ENCODE data around the gene LRRC3.

LRRC3 gene

DNA sequence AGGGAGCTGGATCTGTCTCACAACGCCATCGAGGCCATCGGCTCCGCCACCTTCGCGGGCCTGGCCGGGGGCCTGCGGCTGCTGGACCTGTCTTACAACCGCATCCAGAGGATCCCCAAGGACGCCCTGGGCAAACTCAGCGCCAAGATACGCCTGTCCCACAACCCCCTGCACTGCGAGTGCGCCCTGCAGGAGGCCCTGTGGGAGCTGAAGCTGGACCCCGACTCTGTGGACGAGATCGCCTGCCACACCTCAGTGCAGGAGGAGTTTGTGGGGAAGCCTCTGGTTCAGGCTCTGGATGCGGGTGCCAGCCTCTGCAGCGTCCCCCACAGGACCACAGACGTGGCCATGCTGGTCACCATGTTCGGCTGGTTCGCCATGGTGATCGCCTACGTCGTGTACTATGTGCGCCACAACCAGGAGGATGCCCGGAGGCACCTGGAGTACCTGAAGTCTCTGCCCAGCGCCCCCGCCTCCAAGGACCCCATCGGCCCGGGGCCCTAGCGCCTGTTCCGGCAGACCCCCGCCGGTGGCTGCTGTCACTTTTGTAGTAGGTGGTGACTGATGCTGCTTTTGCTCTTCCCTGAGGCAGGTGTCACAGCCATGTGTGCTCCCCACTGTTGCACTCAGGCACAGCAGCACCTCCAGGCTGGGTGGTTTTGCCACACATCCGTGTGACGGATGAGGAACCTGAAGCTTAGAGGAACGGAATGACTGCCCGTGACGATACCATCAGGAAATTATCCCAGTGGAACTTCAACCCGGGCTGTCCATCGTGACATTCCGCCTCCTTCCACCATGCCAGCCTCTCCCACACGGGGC, 1.8 kb downstream of the LRRC3 start:
- no peak for DNase-seq (ENCODE audit: low read depth, low spot score)

DNA sequence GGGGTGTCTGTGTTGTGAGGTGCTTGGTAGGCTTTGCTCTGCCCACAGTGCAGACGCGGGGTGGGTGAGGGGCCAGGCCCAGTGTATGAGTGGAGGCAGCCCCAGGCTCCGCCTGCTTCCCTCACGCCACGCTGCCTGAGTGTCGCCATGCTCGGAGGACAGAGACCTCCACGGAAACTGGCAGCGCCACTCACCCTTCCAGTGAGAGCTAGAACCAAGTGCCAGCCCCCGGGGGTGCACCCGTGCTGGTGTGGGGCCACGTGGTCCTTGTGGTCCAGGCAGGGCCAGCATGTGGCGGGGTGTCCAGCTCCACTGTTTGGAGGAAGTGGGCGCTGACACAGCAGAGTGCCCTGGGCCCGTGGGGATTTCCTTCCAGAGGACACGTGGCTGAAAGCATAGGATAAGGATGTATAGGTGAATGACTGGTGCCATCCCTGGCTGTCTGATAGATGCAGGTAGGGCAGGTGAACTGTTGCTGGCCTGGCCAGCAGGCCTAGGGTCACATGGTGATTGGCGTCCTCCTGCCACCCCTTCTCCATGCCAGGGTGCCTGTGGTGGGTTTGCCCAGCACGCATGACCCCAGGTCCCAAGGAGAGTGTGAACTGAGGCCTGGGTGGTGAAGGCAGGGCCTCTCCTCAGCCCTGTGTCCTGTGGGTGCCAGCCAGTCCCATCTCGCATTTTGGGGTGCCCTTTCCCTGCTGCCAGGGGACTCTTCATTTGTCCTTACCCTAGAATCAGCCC, 3.8 kb downstream of the LRRC3 start:
- no peak for DNase-seq (ENCODE audit: low read depth, low spot score)

GRCh38 chr21:44459712-44460440, 4.6 kb downstream of the LRRC3 start:
- no peak for DNase-seq (ENCODE audit: low read depth, low spot score)

- DNase-seq (ENCODE audit: low read depth, low spot score), result no peak
These were observed 5.1 kb downstream of the LRRC3 start for GRCh38 chr21:44460441-44460755.

GRCh38 chr21:44461005-44461404, 5.7 kb downstream of the LRRC3 start:
- DNase-seq (ENCODE audit: low read depth, low spot score), result no peak

DNA sequence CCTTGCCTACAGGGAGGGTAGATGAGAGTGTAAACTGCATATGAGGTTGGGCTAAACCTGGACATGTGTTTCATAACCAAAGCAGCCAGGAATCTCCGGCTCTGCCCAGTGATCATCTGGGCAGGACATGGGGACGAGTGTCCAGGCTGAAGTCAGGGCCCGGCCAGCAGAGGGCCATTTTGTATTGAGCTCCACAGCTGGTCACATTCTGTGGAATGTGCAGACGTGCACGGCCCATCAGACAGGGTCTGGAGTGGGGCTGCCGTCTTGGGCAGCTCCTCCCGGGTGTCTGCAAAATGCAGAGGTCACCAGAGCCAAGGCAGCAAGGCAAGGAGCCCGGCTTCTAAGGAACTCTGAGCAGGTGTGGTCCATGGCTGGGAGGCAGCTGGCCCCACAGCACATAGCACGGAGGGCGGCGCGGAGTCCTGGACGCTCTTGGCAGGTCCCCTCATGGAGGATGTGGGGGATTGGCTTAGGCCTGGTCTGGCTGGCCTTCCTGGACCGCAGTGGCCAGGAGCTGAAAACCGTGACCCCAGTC, 6.2 kb downstream of the LRRC3 start:
- no peak for DNase-seq (ENCODE audit: low read depth, low spot score)

DNA sequence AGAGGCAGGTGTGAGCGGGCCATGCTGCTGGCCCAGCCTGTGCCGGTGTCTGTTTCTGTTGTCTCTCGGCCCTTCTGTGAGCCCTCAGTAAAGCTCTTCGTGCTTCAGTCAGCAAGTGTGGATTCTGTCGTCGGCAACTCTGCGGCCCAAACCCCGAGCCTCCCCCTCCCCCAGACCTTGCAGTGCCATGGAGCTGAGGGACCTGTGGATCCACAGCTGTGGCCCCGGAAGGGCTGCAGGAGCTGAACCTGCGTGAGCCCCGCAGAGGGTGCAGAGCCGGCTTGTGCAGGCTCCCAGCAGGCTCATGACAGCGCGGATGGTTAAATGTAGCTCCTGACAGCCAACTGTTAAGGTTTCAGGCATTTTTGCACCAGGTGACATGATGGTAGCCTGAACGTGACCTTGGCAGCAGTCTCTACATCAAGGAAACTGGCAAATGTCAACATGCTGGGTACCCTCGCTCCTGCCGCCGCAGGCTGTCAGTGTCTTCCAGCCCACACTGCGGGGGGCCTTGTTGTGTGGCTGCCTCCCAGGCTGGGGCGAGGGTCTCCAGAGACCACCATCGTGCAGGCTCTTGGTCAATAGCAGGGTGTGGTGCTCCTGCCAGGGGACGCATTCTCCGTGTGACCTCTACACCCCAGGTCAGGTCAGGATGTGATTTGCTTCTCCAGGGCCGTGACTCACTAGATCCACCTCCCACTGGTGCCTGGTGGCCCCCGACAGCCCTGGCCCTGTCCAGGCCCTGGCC, 7.0 kb downstream of the LRRC3 start:
- DNase-seq (ENCODE audit: low read depth, low spot score), result no peak

GRCh38 chr21:44462834-44463200, 7.5 kb downstream of the LRRC3 start:
- no peak for DNase-seq (ENCODE audit: low read depth, low spot score)

DNA sequence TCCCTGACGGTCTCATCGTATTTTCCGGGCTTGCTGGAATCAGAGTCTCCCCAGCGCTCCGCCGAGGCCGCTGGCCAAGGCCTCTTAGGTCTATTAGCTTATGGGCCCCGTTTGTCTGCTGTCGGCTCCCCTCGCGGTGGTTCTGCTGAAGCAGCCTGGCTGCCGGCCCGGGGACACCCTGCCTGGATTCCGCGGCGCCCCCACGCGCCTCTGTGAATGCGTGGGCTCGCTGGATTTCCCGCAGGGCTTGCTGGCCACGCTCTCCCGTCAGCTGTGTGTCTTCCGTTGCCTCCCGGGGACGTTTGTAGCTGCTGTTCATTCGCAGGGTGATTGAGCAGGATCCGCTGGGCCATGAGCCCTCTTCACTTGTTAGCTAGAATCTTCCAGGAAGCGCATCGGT, 8.4 kb downstream of the LRRC3 start:
- DNase-seq (ENCODE audit: low read depth, low spot score), result no peak

- no peak for DNase-seq (ENCODE audit: low read depth, low spot score)
These were observed 9.0 kb downstream of the LRRC3 start for GRCh38 chr21:44464351-44464750.

GRCh38 chr21:44466351-44466954, 11.1 kb downstream of the LRRC3 start:
- DNase-seq (ENCODE audit: low read depth, low spot score), result no peak

DNA sequence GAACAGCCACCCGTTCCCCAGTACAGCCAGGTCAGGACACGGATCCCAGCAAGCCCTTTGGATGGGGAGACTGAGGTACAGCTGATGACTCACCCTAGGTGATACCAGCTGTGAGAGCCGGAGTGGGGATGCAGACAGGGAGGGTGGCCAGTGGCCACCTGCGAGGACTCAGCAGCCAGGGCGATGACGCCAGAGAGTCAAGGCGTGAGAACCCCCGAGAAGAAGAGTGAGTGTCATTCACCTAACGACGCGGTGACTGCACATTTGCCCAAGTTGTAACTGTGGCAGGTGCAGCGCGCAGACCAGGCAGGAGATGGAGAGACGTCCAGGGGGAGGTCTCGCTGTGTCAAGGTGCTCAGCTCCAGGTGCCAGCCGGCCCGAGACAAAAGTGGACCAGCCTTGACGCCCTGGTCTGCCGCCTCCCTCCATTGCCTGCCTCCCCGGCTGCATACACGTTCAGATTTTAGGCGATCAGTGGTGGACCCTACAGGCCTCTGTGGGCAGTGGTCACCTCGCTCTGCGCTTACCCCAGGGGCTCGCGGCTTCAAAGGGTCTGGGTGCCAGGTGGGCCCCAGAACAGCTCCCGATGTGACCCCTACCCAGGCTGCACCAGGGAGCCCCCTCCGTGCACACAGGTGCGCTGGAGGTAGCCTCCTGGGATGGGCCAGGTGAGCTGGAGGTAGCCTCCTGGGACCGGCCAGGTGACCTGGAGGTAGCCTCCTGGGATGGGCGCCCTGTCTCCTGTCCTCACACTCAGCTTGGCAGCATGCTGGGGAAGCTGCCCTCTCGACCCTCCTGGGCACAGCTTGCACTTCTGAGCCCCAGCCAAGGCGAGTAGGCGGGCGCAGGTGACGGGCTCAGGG, 11.9 kb downstream of the LRRC3 start:
- DNase-seq (ENCODE audit: low read depth, low spot score), result no peak

DNA sequence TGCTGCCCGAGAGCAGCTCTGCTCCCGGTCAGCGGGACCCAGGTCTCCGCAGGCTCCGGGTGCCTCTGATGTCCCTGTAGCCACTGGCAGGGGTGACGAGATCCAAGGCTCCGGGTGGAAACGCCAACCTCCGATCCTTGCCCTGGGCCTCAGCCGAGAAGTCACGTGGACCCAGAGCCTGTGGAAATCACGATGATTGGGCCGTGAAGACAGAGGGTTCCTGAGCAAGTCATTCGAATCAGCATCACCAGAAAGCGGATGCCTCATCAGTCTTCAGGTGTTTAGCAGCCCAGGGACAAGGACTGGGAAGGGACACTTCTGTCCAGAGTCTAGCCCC, 12.5 kb downstream of the LRRC3 start:
- DNase-seq (ENCODE audit: low read depth, low spot score), result no peak

GRCh38 chr21:44471341-44471740, 16.0 kb downstream of the LRRC3 start:
- no peak for DNase-seq (ENCODE audit: low read depth, low spot score)

DNA sequence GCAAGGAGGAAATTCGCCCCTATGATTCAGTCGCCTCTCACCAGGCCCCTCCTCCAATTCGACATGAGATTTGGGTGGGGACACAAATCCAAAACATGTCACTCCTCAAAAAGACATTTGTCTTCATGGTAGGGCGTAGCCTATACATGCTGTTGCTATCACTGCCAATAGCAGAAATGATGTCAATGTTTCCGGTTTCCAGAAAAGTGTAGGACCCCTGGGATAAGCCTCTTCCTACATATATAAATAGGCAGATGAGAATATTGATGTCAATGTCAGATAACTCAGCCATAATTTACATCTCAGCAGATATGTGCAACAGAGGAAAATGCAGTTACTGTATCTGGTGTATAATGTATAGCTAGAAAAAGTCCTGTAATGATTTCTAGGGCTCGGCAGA, 16.7 kb downstream of the LRRC3 start:
- DNase-seq (ENCODE audit: low read depth, low spot score), result no peak

- DNase-seq (ENCODE audit: low read depth, low spot score), result no peak
These were observed 18.7 kb downstream of the LRRC3 start for GRCh38 chr21:44473915-44474555.

DNA sequence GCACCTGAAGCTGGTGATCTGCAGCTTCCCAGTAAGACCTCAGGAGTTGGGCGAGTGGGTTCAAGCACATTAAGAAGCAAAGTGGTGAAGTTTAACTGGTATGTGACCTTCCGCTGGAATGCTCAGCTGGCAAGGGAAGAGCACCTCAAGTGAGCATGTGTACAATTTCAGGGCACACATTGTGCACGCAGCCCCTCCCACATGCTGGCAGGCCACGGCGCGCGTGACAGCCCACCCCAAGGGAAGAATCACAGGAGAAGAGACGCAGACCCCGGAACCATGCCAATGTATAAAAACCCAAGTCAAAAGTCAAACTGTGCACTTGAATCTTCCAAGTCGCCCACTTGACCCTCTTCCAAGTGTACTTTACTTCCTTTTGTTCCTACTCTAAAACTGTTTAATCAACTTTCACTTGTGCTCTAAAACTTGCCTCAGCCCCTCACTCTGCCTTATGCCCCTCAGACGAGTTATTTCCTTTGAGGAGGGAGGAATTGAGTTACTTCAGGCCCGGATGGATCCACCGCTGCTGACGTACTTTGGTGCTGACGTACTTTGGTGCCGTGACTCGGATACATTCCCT, 20.0 kb downstream of the LRRC3 start:
- no peak for DNase-seq (ENCODE audit: low read depth, low spot score)

GRCh38 chr21:44477131-44477530, 21.8 kb downstream of the LRRC3 start:
- no peak for DNase-seq (ENCODE audit: low read depth, low spot score)

DNA sequence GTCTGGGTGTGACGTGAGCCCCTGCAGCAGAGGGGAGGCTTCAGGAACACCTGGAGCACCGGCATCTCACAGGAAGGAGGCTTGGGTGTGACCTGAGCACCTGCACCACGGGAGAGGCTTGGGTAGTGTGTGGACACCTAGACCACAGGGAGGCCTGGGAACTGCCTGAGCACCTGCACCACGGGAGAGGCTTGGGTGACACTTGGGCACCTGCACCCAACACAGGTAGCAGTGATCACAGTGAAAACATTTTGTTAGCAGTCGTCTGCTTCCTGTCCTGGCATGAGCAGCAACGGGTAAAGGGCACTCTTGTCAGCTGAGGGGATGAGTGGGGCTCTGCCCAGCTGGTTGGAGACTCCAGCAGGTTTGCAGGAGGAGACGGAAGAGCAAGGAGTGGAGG, 22.4 kb downstream of the LRRC3 start:
- no peak for DNase-seq (ENCODE audit: low read depth, low spot score)
